C4-2B (cell line): ENCODE data around the gene WDR72.

Source experiments
- H3K27ac ChIP-seq: fragments of 450-650 bp; 2 replicates; pipeline ENCODE4 v1.5.1; 2017
- CTCF ChIP-seq: fragments of 450-650 bp; conservative IDR thresholded peaks from 2 replicates; pipeline ENCODE4 v1.5.1; 2017; ENCODE audit warnings: mild to moderate bottlenecking
- ZFX ChIP-seq: fragments of 450-650 bp; IDR thresholded peaks from 2 replicates; pipeline ENCODE4 v1.6.1; 2017

The WDR72 gene

GRCh38 chr15:53695365-53695764, 64.1 kb downstream of the WDR72 start:
- TF ChIP-seq CTCF (no peak), ZFX (no peak)
- no peak overlapping the region for H3K27ac ChIP-seq

- TF ChIP-seq ZFX (no peak), CTCF (no peak)
- H3K27ac ChIP-seq, result no peak overlapping the region
Measured at GRCh38 chr15:53694476-53694874, 65.0 kb downstream of the WDR72 start.

GRCh38 chr15:53693729-53694475, 65.6 kb downstream of the WDR72 start:
- H3K27ac ChIP-seq, result no peak overlapping the region
- TF ChIP-seq CTCF (no peak), ZFX (no peak)

- peak overlapping the region; percentile 40 for H3K27ac ChIP-seq
Measured at GRCh38 chr15:53684162-53684561, 75.3 kb downstream of the WDR72 start.

GRCh38 chr15:53681056-53681455, 78.4 kb downstream of the WDR72 start:
- TF ChIP-seq ZFX (no peak), CTCF (no peak)
- no peak overlapping the region for H3K27ac ChIP-seq

- TF ChIP-seq CTCF, result no peak
- TF ChIP-seq ZFX, result no peak
- H3K27ac ChIP-seq, result no peak overlapping the region
Measured at GRCh38 chr15:53675832-53676231, 83.6 kb downstream of the WDR72 start.

GRCh38 chr15:53671545-53671944, 87.9 kb downstream of the WDR72 start:
- no peak overlapping the region for H3K27ac ChIP-seq
- no peak for TF ChIP-seq CTCF
- TF ChIP-seq ZFX, result no peak

GRCh38 chr15:53670701-53671100, 88.8 kb downstream of the WDR72 start:
- H3K27ac ChIP-seq, result no peak overlapping the region
- TF ChIP-seq ZFX, result no peak
- TF ChIP-seq CTCF, result no peak
